K562 (cell line): ENCODE data around the gene TTC16. TPM values are rescaled to one million over a fixed set of nuclear protein-coding genes. Genes with fewer than 3 reads are reported as not detected.

Source experiments
- ARID2 ChIP-seq: fragments of 450-650 bp; IDR thresholded peaks from 2 replicates; pipeline ENCODE4 v1.6.1; 2017; ENCODE audit warnings: antibody characterized with exemption, mild to moderate bottlenecking
- BRD9 ChIP-seq: fragments of 450-650 bp; IDR thresholded peaks from 2 replicates; pipeline ENCODE4 v1.6.1; 2018; ENCODE audit warnings: low read depth; ENCODE audit not compliant: partially characterized antibody
- CBX8 ChIP-seq: fragments of 200-600 bp; sonication (generic); IDR thresholded peaks from 2 replicates; pipeline ENCODE4 v1.6.1; 2012; ENCODE audit warnings: borderline replicate concordance, mixed run types, low read depth, mild to moderate bottlenecking, moderate library complexity, mixed read lengths, low read length, control low read depth, inconsistent platforms; ENCODE audit not compliant: poor library complexity, severe bottlenecking; ENCODE audit errors: extremely low read depth
- CREB1 ChIP-seq, 2 experiments: sonication (generic) in 1 of 2; formaldehyde crosslinking in 1 of 2; IDR thresholded peaks; 2 replicates each; pipeline versions ENCODE4 v1.6.1 to v1.8.0; 2012 to 2022; ENCODE audit warnings: inconsistent platforms in 1 of 2, mild to moderate bottlenecking in 1 of 2, missing genetic modification reagents in 1 of 2, moderate library complexity in 1 of 2
- GATAD2A ChIP-seq: fragments of 450-650 bp; IDR thresholded peaks from 2 replicates; pipeline ENCODE4 v1.6.1; 2017
- HNRNPK ChIP-seq: fragments of 200-400 bp; formaldehyde crosslinking; IDR thresholded peaks from one replicate; pipeline ENCODE4 v1.6.1; 2018; ENCODE audit warnings: mild to moderate bottlenecking, low read depth, low read length; ENCODE audit not compliant: poor library complexity, severe bottlenecking
- KDM2B ChIP-seq: fragments of 250-450 bp; sonication (Bioruptor Pico); IDR thresholded peaks from 2 replicates; pipeline ENCODE4 v1.8.0; 2021; ENCODE audit warnings: mild to moderate bottlenecking, moderate library complexity
- LARP7 ChIP-seq: fragments of 450-650 bp; IDR thresholded peaks from 2 replicates; pipeline ENCODE4 v1.6.1; 2016
- PML ChIP-seq: IDR thresholded peaks from 2 replicates; pipeline ENCODE4 v1.6.1; 2012; ENCODE audit warnings: low read length, inconsistent platforms
- RAD21 ChIP-seq, 2 experiments: fragments of 250-450 bp in 1 of 2; fragments of 450-650 bp in 1 of 2; sonication (Bioruptor Pico) in 1 of 2; formaldehyde crosslinking in 1 of 2; IDR thresholded peaks in 1 of 2; conservative IDR thresholded peaks in 1 of 2; 2 replicates each; pipeline versions ENCODE4 v1.4.0 to v1.8.0; 2020 to 2022; ENCODE audit warnings: mild to moderate bottlenecking in 2 of 2, moderate library complexity in 1 of 2
- TOE1 ChIP-seq, 2 experiments: fragments of 450-650 bp in 1 of 2; sonication (generic) in 1 of 2; formaldehyde crosslinking in 1 of 2; IDR thresholded peaks; 2 replicates each; pipeline versions ENCODE4 v1.7.1 to v1.8.0; 2016 to 2022; ENCODE audit warnings: borderline replicate concordance in 2 of 2, mild to moderate bottlenecking in 2 of 2, antibody characterized with exemption in 1 of 2, inconsistent platforms in 1 of 2, low read depth in 1 of 2, missing genetic modification reagents in 1 of 2, moderate library complexity in 1 of 2
- TRIM28 ChIP-seq: fragments of 450-650 bp; IDR thresholded peaks from 2 replicates; pipeline ENCODE4 v1.6.1; 2017
- ZC3H4 ChIP-seq: sonication (generic); formaldehyde crosslinking; IDR thresholded peaks from 2 replicates; pipeline ENCODE4 v1.9.0; 2021; ENCODE audit warnings: missing genetic modification reagents, borderline replicate concordance
- ZFP36 ChIP-seq: fragments of 150-350 bp; IDR thresholded peaks from 2 replicates; pipeline ENCODE4 v1.6.1; 2018; ENCODE audit warnings: low read length, low read depth; ENCODE audit not compliant: partially characterized antibody
- ZNF431 ChIP-seq: sonication (generic); formaldehyde crosslinking; IDR thresholded peaks from 2 replicates; pipeline ENCODE4 v1.8.0; 2022; ENCODE audit warnings: mild to moderate bottlenecking, missing genetic modification reagents
- polyA plus RNA-seq, 8 experiments: library from polyadenylated mRNA; depleted of rRNA in 4 of 8; stranded (reverse) in 5 of 8; unstranded in 3 of 8; fragments of >200 nt; fragmentation: Nextera tagmentation in 2 of 8; fragmentation: Illumina TruSeq in 1 of 8; extraction: Ambion mirVana in 2 of 8; extraction: Trizol in 1 of 8; gene quantifications; 2 replicates each; pipeline versions ENCODE4 v1.2.1 to v1.2.3, GENCODE V29; 2011 to 2014; ENCODE audit warnings: inconsistent platforms in 1 of 8, missing spikeins in 1 of 8
- total RNA-seq, 7 experiments: library from RNA; depleted of rRNA in 6 of 7; stranded (reverse); fragments of >200 nt in 6 of 7; fragmentation: Illumina TruSeq in 2 of 7; extraction: Trizol in 2 of 7; gene quantifications; 2 replicates each; pipeline versions ENCODE4 v1.2.1 to v1.2.3, GENCODE V29; 2011 to 2021; ENCODE audit warnings: low replicate concordance in 1 of 7
- TF ChIP-seq, protein P1 (sequence below): sonication (generic); formaldehyde crosslinking; IDR thresholded peaks from 2 replicates; pipeline ENCODE4 v1.8.0; 2022; ENCODE audit warnings: mild to moderate bottlenecking, missing genetic modification reagents
- TF ChIP-seq, protein P2 (sequence below): fragments of 250-450 bp; sonication (Bioruptor Pico); IDR thresholded peaks from 2 replicates; pipeline ENCODE4 v1.9.0; 2021; ENCODE audit warnings: mild to moderate bottlenecking, inconsistent platforms
- TF ChIP-seq, protein P3 (sequence below), 2 experiments: fragments of 450-650 bp; IDR thresholded peaks; 2 replicates each; pipeline ENCODE4 v1.6.1; 2016
- TF ChIP-seq, protein P4 (sequence below): sonication (generic); formaldehyde crosslinking; IDR thresholded peaks from 2 replicates; pipeline ENCODE4 v1.8.1; 2023; ENCODE audit warnings: mild to moderate bottlenecking, missing genetic modification reagents
- TF ChIP-seq, protein P5 (sequence below): sonication (generic); formaldehyde crosslinking; IDR thresholded peaks from 2 replicates; pipeline ENCODE4 v1.8.0; 2022; ENCODE audit warnings: missing genetic modification reagents, mild to moderate bottlenecking, moderate library complexity, borderline replicate concordance

Gene TTC16
- total and polyA plus RNA-seq, 9 of the 15 experiments (the other 6 are each of a cell fraction or from before 2014, with no cell fraction given) = 0.11 TPM; not detected in 8

DNA sequence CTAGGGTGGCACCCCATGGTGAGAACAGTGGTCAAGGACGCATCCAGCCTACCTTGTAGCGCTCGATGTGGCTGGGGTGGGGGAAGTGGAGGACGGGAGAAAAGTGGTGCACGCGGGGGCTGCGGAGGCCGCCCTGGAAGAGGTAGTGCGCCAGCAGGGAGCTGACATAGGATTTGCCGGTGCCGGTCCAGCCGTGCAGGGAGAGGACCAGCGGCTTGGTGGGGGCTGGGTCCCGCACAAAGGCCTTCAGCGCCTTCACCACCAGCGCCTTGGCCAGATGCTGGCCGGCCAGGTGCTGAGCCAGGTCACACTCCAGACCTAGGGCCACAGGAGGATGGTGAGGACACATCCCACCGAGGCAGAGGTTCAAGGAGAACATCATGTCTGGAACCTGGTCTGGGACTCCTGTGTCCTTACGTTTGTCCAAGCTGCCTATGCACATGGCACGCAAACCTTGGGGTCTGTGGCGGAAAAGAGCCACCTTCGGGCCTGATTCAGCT, 18.4 kb downstream of the TTC16 start (continued):
- TF ChIP-seq CBX8 = no peak
- TF ChIP-seq BRD9 = no peak
- no peak for TF ChIP-seq PML
- no peak for TF ChIP-seq ZFP36
- TF ChIP-seq, protein P1, sequence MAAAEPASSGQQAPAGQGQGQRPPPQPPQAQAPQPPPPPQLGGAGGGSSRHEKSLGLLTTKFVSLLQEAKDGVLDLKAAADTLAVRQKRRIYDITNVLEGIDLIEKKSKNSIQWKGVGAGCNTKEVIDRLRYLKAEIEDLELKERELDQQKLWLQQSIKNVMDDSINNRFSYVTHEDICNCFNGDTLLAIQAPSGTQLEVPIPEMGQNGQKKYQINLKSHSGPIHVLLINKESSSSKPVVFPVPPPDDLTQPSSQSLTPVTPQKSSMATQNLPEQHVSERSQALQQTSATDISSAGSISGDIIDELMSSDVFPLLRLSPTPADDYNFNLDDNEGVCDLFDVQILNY = 0 out of 2 replicates have a peak, but pooled peaks have one; percentile 57
- TF ChIP-seq, protein P2, sequence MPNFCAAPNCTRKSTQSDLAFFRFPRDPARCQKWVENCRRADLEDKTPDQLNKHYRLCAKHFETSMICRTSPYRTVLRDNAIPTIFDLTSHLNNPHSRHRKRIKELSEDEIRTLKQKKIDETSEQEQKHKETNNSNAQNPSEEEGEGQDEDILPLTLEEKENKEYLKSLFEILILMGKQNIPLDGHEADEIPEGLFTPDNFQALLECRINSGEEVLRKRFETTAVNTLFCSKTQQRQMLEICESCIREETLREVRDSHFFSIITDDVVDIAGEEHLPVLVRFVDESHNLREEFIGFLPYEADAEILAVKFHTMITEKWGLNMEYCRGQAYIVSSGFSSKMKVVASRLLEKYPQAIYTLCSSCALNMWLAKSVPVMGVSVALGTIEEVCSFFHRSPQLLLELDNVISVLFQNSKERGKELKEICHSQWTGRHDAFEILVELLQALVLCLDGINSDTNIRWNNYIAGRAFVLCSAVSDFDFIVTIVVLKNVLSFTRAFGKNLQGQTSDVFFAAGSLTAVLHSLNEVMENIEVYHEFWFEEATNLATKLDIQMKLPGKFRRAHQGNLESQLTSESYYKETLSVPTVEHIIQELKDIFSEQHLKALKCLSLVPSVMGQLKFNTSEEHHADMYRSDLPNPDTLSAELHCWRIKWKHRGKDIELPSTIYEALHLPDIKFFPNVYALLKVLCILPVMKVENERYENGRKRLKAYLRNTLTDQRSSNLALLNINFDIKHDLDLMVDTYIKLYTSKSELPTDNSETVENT (CRISPR knock-in tag) = no peak
- TF ChIP-seq, protein P3, sequence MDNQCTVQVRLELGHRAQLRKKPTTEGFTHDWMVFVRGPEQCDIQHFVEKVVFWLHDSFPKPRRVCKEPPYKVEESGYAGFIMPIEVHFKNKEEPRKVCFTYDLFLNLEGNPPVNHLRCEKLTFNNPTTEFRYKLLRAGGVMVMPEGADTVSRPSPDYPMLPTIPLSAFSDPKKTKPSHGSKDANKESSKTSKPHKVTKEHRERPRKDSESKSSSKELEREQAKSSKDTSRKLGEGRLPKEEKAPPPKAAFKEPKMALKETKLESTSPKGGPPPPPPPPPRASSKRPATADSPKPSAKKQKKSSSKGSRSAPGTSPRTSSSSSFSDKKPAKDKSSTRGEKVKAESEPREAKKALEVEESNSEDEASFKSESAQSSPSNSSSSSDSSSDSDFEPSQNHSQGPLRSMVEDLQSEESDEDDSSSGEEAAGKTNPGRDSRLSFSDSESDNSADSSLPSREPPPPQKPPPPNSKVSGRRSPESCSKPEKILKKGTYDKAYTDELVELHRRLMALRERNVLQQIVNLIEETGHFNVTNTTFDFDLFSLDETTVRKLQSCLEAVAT (IDR thresholded peaks at IDR 0.05) = 0 out of 4 replicates have a peak, but pooled peaks of 1 of the 2 experiments have one; percentile 11
- TF ChIP-seq RAD21 (CRISPR knock-in tag; conservative IDR thresholded peaks at IDR 0.05 in 1 of 2, IDR thresholded peaks at IDR 0.05 in 1 of 2) = peak in 1 of 2 experiments; percentile 85; a peak in 2 of 4 replicates
- TF ChIP-seq TRIM28 = no peak
- no peak for TF ChIP-seq ZNF431 (CRISPR knock-in tag)
- no peak for TF ChIP-seq GATAD2A
- TF ChIP-seq, protein P4, sequence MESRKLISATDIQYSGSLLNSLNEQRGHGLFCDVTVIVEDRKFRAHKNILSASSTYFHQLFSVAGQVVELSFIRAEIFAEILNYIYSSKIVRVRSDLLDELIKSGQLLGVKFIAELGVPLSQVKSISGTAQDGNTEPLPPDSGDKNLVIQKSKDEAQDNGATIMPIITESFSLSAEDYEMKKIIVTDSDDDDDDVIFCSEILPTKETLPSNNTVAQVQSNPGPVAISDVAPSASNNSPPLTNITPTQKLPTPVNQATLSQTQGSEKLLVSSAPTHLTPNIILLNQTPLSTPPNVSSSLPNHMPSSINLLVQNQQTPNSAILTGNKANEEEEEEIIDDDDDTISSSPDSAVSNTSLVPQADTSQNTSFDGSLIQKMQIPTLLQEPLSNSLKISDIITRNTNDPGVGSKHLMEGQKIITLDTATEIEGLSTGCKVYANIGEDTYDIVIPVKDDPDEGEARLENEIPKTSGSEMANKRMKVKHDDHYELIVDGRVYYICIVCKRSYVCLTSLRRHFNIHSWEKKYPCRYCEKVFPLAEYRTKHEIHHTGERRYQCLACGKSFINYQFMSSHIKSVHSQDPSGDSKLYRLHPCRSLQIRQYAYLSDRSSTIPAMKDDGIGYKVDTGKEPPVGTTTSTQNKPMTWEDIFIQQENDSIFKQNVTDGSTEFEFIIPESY (CRISPR knock-in tag) = peak; percentile 89
- TF ChIP-seq HNRNPK = no peak
- no peak for TF ChIP-seq KDM2B (CRISPR knock-in tag)
- no peak for TF ChIP-seq ZC3H4 (CRISPR knock-in tag)
- no peak for TF ChIP-seq LARP7
- peak; percentile 58 for TF ChIP-seq ARID2
- no peak for TF ChIP-seq CREB1 (IDR thresholded peaks at IDR 0.05)
- no peak for TF ChIP-seq CREB1 (CRISPR knock-in tag; IDR thresholded peaks at IDR 0.05)
- TF ChIP-seq, protein P5, sequence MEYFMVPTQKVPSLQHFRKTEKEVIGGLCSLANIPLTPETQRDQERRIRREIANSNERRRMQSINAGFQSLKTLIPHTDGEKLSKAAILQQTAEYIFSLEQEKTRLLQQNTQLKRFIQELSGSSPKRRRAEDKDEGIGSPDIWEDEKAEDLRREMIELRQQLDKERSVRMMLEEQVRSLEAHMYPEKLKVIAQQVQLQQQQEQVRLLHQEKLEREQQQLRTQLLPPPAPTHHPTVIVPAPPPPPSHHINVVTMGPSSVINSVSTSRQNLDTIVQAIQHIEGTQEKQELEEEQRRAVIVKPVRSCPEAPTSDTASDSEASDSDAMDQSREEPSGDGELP = peak; percentile 54; the same call in 1 of the 2 replicates
- TF ChIP-seq TOE1 (IDR thresholded peaks at IDR 0.05; ENCODE audit: borderline replicate concordance) = no peak
- TF ChIP-seq TOE1 (CRISPR knock-in tag; IDR thresholded peaks at IDR 0.05; ENCODE audit: borderline replicate concordance, low read depth) = 0 out of 2 replicates have a peak, but pooled peaks have one; percentile 53
